ENCODE measurements around the gene APOD. TPM values are rescaled to one million over a fixed set of nuclear protein-coding genes. Genes with fewer than 3 reads are reported as not detected.
A peak's percentile ranks its signal among the peaks of the same experiment; 100 is the strongest.

APOD gene
- total and polyA plus RNA-seq, 7 donors, result 265 to 629 (median 370) TPM

- DNase-seq (no peak), ATAC-seq (no peak)
- no peak for TF ChIP-seq CTCF (IDR thresholded peaks at IDR 0.05)
- no peaks in the 10 kb centered on the region for H3K36me3 ChIP-seq (ENCODE audit: insufficient read depth in 1 of 2, low read depth in 1 of 2)
- no peak overlapping the region for H3K27ac ChIP-seq
- H3K27me3 ChIP-seq (ENCODE audit: insufficient read depth in 3 of 3, low read length in 2 of 3), result no peaks in the 10 kb centered on the region
- H3K4me3 ChIP-seq, result no peak overlapping the region
- H3K4me1 ChIP-seq, result peaks cover 15% of the 10 kb centered on the region
- intact Hi-C loops (cut with DNase I), result loop anchor here in 1 of 2 donors (10.0 kb wide), 1 partner anchor 291 kb away; no protein-coding TSS in a partner anchor
- H3K9me3 ChIP-seq, result no peaks in the 10 kb centered on the region
- 47 to 65% (median 64%) methylated on average over 4 of the region's 4 CpGs for WGBS, 3 donors
Measured at GRCh38 chr3:195563317-195563716, 20.4 kb downstream of the APOD start.

DNA sequence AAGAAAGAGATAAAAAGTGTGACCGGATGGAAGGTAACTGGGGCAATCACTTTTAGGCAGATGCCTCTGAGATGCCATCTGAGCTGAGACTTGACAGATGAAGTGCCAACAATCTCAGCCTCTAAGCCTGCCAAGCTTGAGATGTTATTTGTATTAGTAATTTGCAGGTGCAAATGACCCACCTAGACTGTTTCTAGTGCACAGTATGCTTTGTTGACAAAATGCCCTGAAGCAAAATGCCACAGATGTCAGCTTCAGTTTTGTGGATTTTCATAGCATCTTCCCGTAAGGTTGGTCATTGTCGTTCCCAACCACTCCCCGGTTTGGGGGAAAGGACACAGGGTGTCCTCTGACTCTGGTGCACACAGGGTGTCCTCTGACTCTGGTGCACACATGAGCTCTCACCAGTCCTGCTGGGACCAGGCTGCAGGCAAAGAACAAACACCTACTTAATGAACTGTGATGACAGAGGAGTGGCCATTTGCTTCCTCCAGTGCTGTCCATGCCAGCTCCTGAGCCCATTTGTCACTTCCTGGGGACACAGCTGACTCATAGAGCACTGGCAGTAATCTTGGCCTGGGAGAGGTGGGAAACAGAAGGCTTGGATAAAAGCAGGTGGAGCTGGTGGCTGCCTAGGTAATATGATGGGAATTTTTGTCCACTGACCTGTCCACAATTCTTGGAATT is 23.9 kb downstream of the APOD start:
- H3K27me3 ChIP-seq (ENCODE audit: insufficient read depth in 3 of 3, low read length in 2 of 3), result no peaks in the 10 kb centered on the region
- TF ChIP-seq CTCF (IDR thresholded peaks at IDR 0.05), result no peak
- no peaks in the 10 kb centered on the region for H3K9me3 ChIP-seq
- ATAC-seq, result peak; percentile 77 to 87 (median 86)
- WGBS, 3 donors, result 33 to 69% (median 52%) methylated on average over 4 of the region's 4 CpGs
- DNase-seq, result peak; percentile 58 to 84
- intact Hi-C loops (cut with DNase I), result loop anchor here (2.0 to 10.0 kb wide), 3 partner anchors 15 to 295 kb away; no protein-coding TSS in a partner anchor
- peaks cover 22% of the 10 kb centered on the region for H3K4me1 ChIP-seq
- H3K27ac ChIP-seq, result peak overlapping the region; percentile 81
- H3K36me3 ChIP-seq (ENCODE audit: insufficient read depth in 1 of 2, low read depth in 1 of 2), result no peaks in the 10 kb centered on the region
- no peak overlapping the region for H3K4me3 ChIP-seq

- peak; percentile 41 to 82 for DNase-seq
- peaks cover 22% of the 10 kb centered on the region for H3K4me1 ChIP-seq
- 14 to 29% (median 21%) methylated on average over 3 of the region's 3 CpGs for WGBS, 3 donors
- H3K9me3 ChIP-seq, result no peaks in the 10 kb centered on the region
- ATAC-seq, result peak; percentile 89 to 94 (median 90)
- no peaks in the 10 kb centered on the region for H3K27me3 ChIP-seq (ENCODE audit: insufficient read depth in 3 of 3, low read length in 2 of 3)
- no peak overlapping the region for H3K4me3 ChIP-seq
- H3K36me3 ChIP-seq (ENCODE audit: insufficient read depth in 1 of 2, low read depth in 1 of 2), result no peaks in the 10 kb centered on the region
- TF ChIP-seq CTCF (IDR thresholded peaks at IDR 0.05), result peak; percentile 65
- intact Hi-C loops (cut with DNase I), result loop anchor here in 1 of 2 donors (5.0 kb wide), 1 partner anchor 294 kb away; no protein-coding TSS in a partner anchor
- H3K27ac ChIP-seq, result peak overlapping the region; percentile 81
Measured at GRCh38 chr3:195558602-195559001, 25.1 kb downstream of the APOD start.

GRCh38 chr3:195557322-195557721 is 26.4 kb downstream of the APOD start:
- Histone ChIP-seq H3K27me3 (ENCODE audit: insufficient read depth in 3 of 3, low read length in 2 of 3) (no peaks in the 10 kb centered on the region), H3K4me3 (no peak overlapping the region), H3K9me3 (no peaks in the 10 kb centered on the region), H3K36me3 (ENCODE audit: insufficient read depth in 1 of 2, low read depth in 1 of 2) (no peaks in the 10 kb centered on the region), H3K4me1 (peaks cover 22% of the 10 kb centered on the region), H3K27ac (peak overlapping the region; percentile 81)
- intact Hi-C loops (cut with DNase I), result loop anchor here in 1 of 2 donors (5.0 kb wide), 1 partner anchor 295 kb away; no protein-coding TSS in a partner anchor
- DNase-seq (no peak), ATAC-seq (no peak)
- WGBS, 3 donors, result 73 to 84% (median 78%) methylated on average over 4 of the region's 4 CpGs
- no peak for TF ChIP-seq CTCF (IDR thresholded peaks at IDR 0.05)

All from psoas muscle (tissue), 8 donors.